Measurements from ENCODE around the gene UPK3B. TPM values are rescaled to one million over a fixed set of nuclear protein-coding genes. Genes with fewer than 3 reads are reported as not detected.

The UPK3B gene
- total RNA-seq, 1 experiment from 2014 or later: 3.6 TPM

DNA sequence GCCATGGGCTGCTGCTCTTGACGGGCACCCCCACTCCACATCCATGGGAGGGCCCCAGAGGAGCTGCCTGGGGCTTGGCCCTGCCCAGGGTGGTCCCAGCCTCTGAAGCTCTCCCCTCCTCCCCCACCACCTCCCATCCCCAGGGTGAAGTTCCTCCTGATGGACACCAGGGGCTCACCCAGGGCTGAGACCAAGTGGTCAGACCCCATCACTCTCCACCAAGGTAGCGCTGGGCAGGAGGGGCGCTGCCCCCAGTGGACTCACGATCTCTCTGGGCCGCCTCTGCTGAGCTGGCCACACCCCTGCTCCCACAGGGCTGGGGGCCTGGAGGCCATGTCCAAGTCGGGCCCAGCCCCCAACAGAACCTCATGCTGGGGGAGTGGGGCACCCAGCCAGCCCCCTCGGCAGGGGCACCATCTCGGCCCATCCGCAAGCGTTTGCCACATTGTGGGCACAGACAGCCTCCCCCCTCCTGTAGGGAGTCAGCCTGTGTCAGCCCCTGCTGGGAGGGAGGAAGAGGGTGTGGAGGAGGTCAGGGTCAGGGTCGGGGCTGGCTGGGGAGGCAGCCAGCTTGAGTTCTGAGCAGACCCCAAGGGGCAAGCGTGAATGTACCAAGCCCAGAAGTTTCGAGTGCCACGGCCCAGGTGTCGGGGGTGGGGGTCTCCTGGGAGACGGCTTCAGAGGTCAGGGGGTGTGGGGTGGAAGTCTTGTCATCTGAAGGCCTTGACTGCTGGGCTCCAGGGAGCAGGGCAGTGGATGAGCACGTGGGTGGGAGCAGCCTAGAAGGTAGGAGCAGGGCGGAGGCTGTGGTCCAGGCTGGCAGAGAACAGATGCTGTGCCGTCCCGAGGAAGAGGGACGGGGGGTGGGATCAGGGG is 2.8 kb downstream of the UPK3B start:
- Mint-ChIP-seq H3K27ac (no peak overlapping the region), H3K27me3 (ENCODE audit: low read depth) (no peaks in the 10 kb centered on the region; the same call in 1 of the 2 replicates), H3K4me1 (peaks cover 8% of the 10 kb centered on the region), H3K4me3 (no peak overlapping the region), H3K36me3 (no peaks in the 10 kb centered on the region), H3K9me3 (no peaks in the 10 kb centered on the region)
- ATAC-seq (peak; percentile 27), DNase-seq (ENCODE audit: low spot score) (peak; percentile 57)
- POLR2A ChIA-PET: no interaction called here
- peak; percentile 46; the same call in 1 of the 2 replicates for TF ChIP-seq ZNF121 (CRISPR knock-in tag; IDR thresholded peaks at IDR 0.05)
- TF ChIP-seq, protein P1, sequence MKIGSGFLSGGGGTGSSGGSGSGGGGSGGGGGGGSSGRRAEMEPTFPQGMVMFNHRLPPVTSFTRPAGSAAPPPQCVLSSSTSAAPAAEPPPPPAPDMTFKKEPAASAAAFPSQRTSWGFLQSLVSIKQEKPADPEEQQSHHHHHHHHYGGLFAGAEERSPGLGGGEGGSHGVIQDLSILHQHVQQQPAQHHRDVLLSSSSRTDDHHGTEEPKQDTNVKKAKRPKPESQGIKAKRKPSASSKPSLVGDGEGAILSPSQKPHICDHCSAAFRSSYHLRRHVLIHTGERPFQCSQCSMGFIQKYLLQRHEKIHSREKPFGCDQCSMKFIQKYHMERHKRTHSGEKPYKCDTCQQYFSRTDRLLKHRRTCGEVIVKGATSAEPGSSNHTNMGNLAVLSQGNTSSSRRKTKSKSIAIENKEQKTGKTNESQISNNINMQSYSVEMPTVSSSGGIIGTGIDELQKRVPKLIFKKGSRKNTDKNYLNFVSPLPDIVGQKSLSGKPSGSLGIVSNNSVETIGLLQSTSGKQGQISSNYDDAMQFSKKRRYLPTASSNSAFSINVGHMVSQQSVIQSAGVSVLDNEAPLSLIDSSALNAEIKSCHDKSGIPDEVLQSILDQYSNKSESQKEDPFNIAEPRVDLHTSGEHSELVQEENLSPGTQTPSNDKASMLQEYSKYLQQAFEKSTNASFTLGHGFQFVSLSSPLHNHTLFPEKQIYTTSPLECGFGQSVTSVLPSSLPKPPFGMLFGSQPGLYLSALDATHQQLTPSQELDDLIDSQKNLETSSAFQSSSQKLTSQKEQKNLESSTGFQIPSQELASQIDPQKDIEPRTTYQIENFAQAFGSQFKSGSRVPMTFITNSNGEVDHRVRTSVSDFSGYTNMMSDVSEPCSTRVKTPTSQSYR (CRISPR knock-in tag; IDR thresholded peaks at IDR 0.05): no peak
- TF ChIP-seq, protein P2, sequence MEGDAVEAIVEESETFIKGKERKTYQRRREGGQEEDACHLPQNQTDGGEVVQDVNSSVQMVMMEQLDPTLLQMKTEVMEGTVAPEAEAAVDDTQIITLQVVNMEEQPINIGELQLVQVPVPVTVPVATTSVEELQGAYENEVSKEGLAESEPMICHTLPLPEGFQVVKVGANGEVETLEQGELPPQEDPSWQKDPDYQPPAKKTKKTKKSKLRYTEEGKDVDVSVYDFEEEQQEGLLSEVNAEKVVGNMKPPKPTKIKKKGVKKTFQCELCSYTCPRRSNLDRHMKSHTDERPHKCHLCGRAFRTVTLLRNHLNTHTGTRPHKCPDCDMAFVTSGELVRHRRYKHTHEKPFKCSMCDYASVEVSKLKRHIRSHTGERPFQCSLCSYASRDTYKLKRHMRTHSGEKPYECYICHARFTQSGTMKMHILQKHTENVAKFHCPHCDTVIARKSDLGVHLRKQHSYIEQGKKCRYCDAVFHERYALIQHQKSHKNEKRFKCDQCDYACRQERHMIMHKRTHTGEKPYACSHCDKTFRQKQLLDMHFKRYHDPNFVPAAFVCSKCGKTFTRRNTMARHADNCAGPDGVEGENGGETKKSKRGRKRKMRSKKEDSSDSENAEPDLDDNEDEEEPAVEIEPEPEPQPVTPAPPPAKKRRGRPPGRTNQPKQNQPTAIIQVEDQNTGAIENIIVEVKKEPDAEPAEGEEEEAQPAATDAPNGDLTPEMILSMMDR (IDR thresholded peaks at IDR 0.05): peak; percentile 51; the same call in 1 of the 2 replicates
- CTCF ChIA-PET: interaction anchor here (0.6 kb wide), 1 partner anchor 278 kb away, joined by 4 read pairs; no protein-coding TSS in a partner anchor

DNA sequence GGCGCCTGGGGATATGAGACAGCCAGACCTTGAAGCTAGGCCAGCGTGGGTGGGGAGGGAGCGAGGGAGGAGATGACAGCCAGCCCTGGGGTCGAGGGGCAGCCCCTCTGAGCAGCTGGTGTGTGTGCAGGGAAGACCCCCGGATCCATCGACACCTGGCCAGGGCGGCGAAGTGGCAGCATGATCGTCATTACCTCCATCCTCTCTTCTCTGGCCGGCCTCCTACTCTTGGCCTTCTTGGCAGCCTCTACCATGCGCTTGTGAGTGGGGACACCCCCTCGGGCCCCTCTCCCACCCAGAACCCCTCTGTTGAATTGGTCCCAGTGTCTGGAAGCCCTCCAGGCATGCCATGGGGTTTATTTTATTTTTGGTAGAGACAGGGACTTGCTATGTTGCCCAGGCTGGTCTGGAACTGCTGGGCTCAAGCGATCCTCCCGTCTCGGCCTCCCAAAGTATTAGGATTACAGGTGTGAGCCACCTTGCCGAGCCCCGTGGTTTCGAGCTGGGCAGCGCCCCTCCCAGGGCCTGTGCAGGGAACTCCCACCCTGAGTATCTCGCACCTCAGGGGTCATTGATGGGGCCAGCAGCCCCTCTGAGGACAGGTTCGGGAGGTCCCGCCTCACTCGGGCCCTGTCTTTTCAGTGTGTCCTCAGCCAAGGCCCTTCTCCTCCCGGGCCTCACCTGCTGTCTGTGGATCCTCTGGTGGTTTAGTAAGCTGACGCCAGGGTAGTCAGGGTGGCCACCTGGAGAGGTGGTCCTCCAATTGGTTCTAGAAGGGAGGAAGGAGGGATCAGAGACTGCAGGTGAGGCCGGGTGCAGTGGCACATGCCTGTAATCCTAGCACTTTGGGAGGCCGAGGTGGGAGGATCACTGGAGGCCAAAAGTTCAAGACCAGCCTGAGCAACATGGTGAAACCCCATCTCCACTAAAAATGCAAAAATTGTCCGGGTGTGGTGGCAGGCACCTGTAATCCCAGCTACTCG is 3.8 kb downstream of the UPK3B start:
- Mint-ChIP-seq H3K27me3 (ENCODE audit: low read depth) (no peaks in the 10 kb centered on the region; the same call in 1 of the 2 replicates), H3K4me1 (peaks cover 8% of the 10 kb centered on the region), H3K9me3 (no peaks in the 10 kb centered on the region), H3K36me3 (no peaks in the 10 kb centered on the region), H3K27ac (no peak overlapping the region), H3K4me3 (no peak overlapping the region)
- DNase-seq (ENCODE audit: low spot score) (no peak), ATAC-seq (no peak)
- TF ChIP-seq GTF2I (CRISPR knock-in tag; conservative IDR thresholded peaks at IDR 0.05) (no peak), CREM (CRISPR knock-in tag; IDR thresholded peaks at IDR 0.05) (no peak), NR3C1 (CRISPR knock-in tag; conservative IDR thresholded peaks at IDR 0.05; ENCODE audit: low read depth) (no peak), IRF2 (CRISPR knock-in tag; IDR thresholded peaks at IDR 0.05; ENCODE audit: borderline replicate concordance, low read depth) (no peak), ZNF219 (CRISPR knock-in tag; IDR thresholded peaks at IDR 0.05; ENCODE audit: borderline replicate concordance) (no peak)
- ChIA-PET POLR2A (no interaction called here), CTCF (no interaction called here)

DNA sequence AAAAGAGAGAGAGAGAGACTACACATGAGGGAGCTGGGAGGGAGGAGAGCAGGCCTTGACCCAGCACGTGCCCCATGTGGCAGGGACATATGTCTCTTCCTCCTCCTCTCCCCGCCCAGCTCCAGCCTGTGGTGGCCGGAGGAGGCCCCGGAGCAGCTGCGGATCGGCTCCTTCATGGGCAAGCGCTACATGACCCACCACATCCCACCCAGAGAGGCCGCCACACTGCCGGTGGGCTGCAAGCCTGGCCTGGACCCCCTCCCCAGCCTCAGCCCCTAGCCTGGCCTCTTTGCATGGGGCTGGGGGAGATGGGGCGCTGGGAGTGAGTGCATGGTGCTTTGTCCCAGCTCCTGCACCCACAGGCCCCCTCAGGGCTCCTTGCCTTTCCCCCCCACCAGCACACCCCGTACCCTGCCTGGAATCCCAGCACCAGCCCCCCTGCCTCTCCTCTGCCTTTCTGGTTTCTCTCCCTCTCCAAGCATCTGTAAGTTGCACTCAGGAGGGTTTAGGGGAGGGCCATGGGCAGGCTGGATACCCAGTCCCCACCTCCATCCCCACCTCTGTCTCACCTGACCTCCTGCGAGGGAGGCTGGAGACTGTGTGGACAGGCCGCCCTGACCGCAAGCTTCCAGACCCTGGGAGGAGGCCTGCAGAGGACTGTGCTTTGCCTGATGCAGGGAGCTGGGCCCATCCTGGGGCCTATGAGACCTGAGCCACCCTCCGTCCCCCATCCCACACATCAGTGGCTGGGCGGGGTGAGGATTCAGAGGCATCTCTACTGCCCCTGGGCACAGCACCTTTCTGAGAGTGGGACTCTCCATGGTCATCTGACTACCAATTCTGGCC is 4.8 kb downstream of the UPK3B start:
- CTCF ChIA-PET: no interaction called here

More for the DNA sequence above, 4.8 kb downstream of the UPK3B start:
- Mint-ChIP-seq H3K27ac (no peak overlapping the region), H3K9me3 (no peaks in the 10 kb centered on the region), H3K27me3 (ENCODE audit: low read depth) (no peaks in the 10 kb centered on the region; the same call in 1 of the 2 replicates), H3K4me1 (peaks cover 6% of the 10 kb centered on the region), H3K4me3 (no peak overlapping the region), H3K36me3 (no peaks in the 10 kb centered on the region)
- TF ChIP-seq NR2C2 (CRISPR knock-in tag; IDR thresholded peaks at IDR 0.05) (no peak), NR3C1 (CRISPR knock-in tag; conservative IDR thresholded peaks at IDR 0.05; ENCODE audit: low read depth) (no peak), FOXP1 (CRISPR knock-in tag; IDR thresholded peaks at IDR 0.05; ENCODE audit: borderline replicate concordance) (no peak), EMX1 (CRISPR knock-in tag; IDR thresholded peaks at IDR 0.05) (no peak)
- TF ChIP-seq, protein P3, sequence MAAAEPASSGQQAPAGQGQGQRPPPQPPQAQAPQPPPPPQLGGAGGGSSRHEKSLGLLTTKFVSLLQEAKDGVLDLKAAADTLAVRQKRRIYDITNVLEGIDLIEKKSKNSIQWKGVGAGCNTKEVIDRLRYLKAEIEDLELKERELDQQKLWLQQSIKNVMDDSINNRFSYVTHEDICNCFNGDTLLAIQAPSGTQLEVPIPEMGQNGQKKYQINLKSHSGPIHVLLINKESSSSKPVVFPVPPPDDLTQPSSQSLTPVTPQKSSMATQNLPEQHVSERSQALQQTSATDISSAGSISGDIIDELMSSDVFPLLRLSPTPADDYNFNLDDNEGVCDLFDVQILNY (CRISPR knock-in tag; IDR thresholded peaks at IDR 0.05): no peak
- TF ChIP-seq, protein P4, sequence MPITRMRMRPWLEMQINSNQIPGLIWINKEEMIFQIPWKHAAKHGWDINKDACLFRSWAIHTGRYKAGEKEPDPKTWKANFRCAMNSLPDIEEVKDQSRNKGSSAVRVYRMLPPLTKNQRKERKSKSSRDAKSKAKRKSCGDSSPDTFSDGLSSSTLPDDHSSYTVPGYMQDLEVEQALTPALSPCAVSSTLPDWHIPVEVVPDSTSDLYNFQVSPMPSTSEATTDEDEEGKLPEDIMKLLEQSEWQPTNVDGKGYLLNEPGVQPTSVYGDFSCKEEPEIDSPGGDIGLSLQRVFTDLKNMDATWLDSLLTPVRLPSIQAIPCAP (CRISPR knock-in tag; IDR thresholded peaks at IDR 0.05): no peak
- no peak for ATAC-seq
- POLR2A ChIA-PET: no interaction called here
- DNase-seq (ENCODE audit: low spot score): no peak

Data from WTC11 (cell line).